ENCODE data around the gene GRAMD1A.

GRCh38 chr19:34959021-34959420, 41.1 kb upstream of the GRAMD1A start:
- TF ChIP-seq, protein P1, sequence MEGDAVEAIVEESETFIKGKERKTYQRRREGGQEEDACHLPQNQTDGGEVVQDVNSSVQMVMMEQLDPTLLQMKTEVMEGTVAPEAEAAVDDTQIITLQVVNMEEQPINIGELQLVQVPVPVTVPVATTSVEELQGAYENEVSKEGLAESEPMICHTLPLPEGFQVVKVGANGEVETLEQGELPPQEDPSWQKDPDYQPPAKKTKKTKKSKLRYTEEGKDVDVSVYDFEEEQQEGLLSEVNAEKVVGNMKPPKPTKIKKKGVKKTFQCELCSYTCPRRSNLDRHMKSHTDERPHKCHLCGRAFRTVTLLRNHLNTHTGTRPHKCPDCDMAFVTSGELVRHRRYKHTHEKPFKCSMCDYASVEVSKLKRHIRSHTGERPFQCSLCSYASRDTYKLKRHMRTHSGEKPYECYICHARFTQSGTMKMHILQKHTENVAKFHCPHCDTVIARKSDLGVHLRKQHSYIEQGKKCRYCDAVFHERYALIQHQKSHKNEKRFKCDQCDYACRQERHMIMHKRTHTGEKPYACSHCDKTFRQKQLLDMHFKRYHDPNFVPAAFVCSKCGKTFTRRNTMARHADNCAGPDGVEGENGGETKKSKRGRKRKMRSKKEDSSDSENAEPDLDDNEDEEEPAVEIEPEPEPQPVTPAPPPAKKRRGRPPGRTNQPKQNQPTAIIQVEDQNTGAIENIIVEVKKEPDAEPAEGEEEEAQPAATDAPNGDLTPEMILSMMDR (IDR thresholded peaks at IDR 0.05), result no peak
- TF ChIP-seq EZH2 (IDR thresholded peaks at IDR 0.05; ENCODE audit: borderline replicate concordance, insufficient read depth, low read depth, low read length, poor library complexity, severe bottlenecking), result no peak
